Body of pancreas (tissue), 4 donors: ENCODE measurements around the gene TMEM212.

ENCODE experiments used
- CTCF ChIP-seq, 7 experiments: fragments of 450-650 bp in 4 of 7; fragments of 200-600 bp in 3 of 7; sonication (generic) in 3 of 7; IDR thresholded peaks; one replicate each; pipeline ENCODE4 v1.5.1; 2016 to 2019; ENCODE audit warnings: antibody characterized with exemption in 7 of 7
- POLR2A ChIP-seq, 3 donors: fragments of 450-650 bp; IDR thresholded peaks; one replicate each; pipeline ENCODE4 v1.6.1; 2016; ENCODE audit warnings: antibody characterized with exemption in 3 of 3, mild to moderate bottlenecking in 2 of 3

- TF ChIP-seq POLR2A (IDR thresholded peaks at IDR 0.05) (no peak), CTCF (IDR thresholded peaks at IDR 0.05) (no peak)
Observed at GRCh38 chr3:171805687-171806086, 37.5 kb upstream of the TMEM212 start.
